Right cardiac atrium (tissue), 5 donors: ENCODE measurements around the gene C1RL. TPM values are rescaled to one million over a fixed set of nuclear protein-coding genes. Genes with fewer than 3 reads are reported as not detected.
A peak's percentile ranks its signal among the peaks of the same experiment; 100 is the strongest.

Experiments
- ATAC-seq, 2 donors: fragments of 200-7000 bp; cut with Tn5 transposase; one replicate each; pipeline versions ENCODE4 v1.8.0 to v1.9.1; 2020; ENCODE audit warnings: moderate library complexity in 2 of 2, mild to moderate bottlenecking in 1 of 2
- DNase-seq, 3 donors: peaks; one replicate each; pipeline ENCODE4 v3.0.0-alpha.2; 2020
- H3K27ac ChIP-seq: one replicate; pipeline ENCODE4 v1.5.1; 2013; ENCODE audit warnings: mild to moderate bottlenecking, low read length, control low read depth, moderate library complexity
- H3K27me3 ChIP-seq: one replicate; pipeline ENCODE4 v1.6.1; 2013; ENCODE audit not compliant: control insufficient read depth, insufficient read depth
- H3K4me1 ChIP-seq: one replicate; pipeline ENCODE4 v1.6.1; 2013; ENCODE audit warnings: low read length; ENCODE audit not compliant: control insufficient read depth, insufficient read depth
- H3K4me3 ChIP-seq: one replicate; pipeline ENCODE4 v1.5.1; 2013; ENCODE audit warnings: low read length, control low read depth
- H3K9me3 ChIP-seq: one replicate; pipeline ENCODE4 v1.6.1; 2013; ENCODE audit warnings: low read length; ENCODE audit not compliant: control insufficient read depth
- WGBS: extraction: QIAGEN DNeasy Blood & Tissue Kit; methylation state at CpG from one replicate; pipeline ENCODE4 v1.1.7; 2013; 5-methylcytosine and 5-hydroxymethylcytosine counted together
- intact Hi-C, 4 donors: fragments of 100-400 bp; cut with DNase I; formaldehyde crosslinking; loops; one replicate each; pipeline versions ENCODE4 v1.11.0 to v1.14.0; 2022 to 2023
- polyA plus RNA-seq: library from polyadenylated mRNA; stranded (reverse); fragments of 200-250 nt; gene quantifications from one replicate; pipeline ENCODE4 v1.2.3, GENCODE V29; 2013
- total RNA-seq, 4 donors: library from RNA; stranded (reverse); fragmentation: NEBNext Ultra II Directional; extraction: Animal tissue kit (Norgen Biotek cat#: 25700); gene quantifications; one replicate each; pipeline ENCODE4 v1.2.1, GENCODE V29; 2021
- donor health status: healthy with polysubstance abuse.
- donor health status: DM: no; HTN: yes; CAD: no.
- donor health status: DM: no; HTN: no; CAD: no.
- donor health status: DM: no; HTN: yes; CAD: no; lungs with severe emphysema.
- donor health status: DM: yes; HTN: yes; CAD: no.

C1RL gene
- total and polyA plus RNA-seq, 5 donors, result 16.7 to 29.6 (median 19.0) TPM

GRCh38 chr12:7136676-7137075 is 27.7 kb upstream of the C1RL start:
- Histone ChIP-seq H3K4me1 (no peaks in the 10 kb centered on the region), H3K27ac (no peak overlapping the region), H3K4me3 (no peak overlapping the region), H3K9me3 (no peaks in the 10 kb centered on the region), H3K27me3 (no peaks in the 10 kb centered on the region)
- ATAC-seq (no peak), DNase-seq (peak in 1 of 3 donors; percentile 34)
- 91% methylated on average over 3 of the region's 3 CpGs for WGBS
- intact Hi-C loops, result no loop called here

DNA sequence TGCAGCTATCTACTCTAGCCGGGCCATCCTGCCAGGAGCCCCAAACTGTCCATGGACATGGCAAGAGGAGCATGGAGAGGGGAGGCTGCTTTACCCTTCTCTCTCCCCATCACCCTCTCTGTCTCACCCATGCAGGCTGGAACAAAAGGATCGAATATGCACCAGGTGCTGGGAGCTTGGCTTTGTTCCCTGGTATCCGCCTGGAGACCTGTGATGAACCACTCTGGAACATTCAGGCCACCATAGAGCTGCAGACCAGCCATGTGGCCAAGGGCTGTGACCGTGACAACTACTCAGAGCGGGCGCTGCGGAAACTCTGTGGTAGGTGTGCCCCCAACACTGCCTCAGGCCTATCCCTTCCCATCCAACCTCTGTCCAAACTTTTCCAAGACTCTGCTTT is 27.1 kb upstream of the C1RL start:
- intact Hi-C loops, result no loop called here
- Histone ChIP-seq H3K27ac (no peak overlapping the region), H3K4me1 (no peaks in the 10 kb centered on the region), H3K27me3 (no peaks in the 10 kb centered on the region), H3K9me3 (no peaks in the 10 kb centered on the region), H3K4me3 (no peak overlapping the region)
- ATAC-seq (no peak), DNase-seq (no peak)
- 93% methylated on average over 7 of the region's 7 CpGs for WGBS

- no peaks in the 10 kb centered on the region for H3K4me1 ChIP-seq
- no peak for DNase-seq
- no peak for ATAC-seq
- no peak overlapping the region for H3K4me3 ChIP-seq
- intact Hi-C loops, result no loop called here
- no peaks in the 10 kb centered on the region for H3K9me3 ChIP-seq
- H3K27ac ChIP-seq, result no peak overlapping the region
- 81% methylated on average over 12 of the region's 12 CpGs for WGBS
- no peaks in the 10 kb centered on the region for H3K27me3 ChIP-seq
Measured at GRCh38 chr12:7134396-7135166, 25.6 kb upstream of the C1RL start.

- no peaks in the 10 kb centered on the region for H3K9me3 ChIP-seq
Measured at GRCh38 chr12:7131502-7131866, 22.5 kb upstream of the C1RL start.

DNA sequence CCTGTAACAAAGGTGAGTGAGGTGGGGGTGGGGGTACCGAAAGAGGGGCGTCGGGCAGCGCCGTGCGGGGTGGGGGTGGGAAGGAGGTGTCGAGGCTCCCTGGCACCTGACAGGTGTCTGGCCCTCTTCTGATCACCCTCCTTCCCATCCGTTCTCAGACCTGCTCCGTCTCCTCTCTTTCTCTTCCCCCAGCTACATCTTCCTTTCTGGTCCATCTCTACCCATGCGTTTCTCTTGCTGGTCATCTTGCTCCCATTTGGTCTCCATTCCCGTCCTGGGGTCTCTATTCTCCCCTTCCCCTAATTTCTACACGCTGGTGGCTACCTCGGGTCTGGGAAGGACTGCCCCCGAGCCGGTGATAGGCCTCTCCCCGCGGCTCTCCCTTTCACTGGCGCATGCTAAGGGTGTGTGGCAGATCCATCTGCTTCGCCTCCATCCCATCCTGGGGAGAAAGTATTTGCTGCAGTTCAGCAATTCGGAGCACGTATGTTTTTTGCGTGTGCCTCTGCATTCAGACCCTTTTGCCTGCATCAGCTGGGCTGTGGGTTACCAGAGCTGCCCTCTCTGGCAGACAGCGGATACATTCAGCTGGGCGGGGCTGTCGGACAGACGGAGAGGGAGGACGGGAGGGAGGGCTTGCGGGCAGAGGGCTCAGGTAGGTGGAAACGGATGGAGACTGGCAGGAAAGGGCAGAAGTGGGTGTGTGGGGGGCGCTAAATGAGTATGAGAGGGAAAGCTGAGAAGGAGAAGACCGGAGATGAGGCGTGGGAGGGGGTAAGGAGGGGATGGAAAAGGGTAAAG is 21.9 kb upstream of the C1RL start:
- WGBS, result 3% methylated on average over 32 of the region's 32 CpGs
- DNase-seq (peak in 2 of 3 donors; percentile 76 to 81), ATAC-seq (peak; percentile 49 to 50)
- Histone ChIP-seq H3K27ac (peak overlapping the region; percentile 14), H3K27me3 (no peaks in the 10 kb centered on the region), H3K4me1 (peaks cover 12% of the 10 kb centered on the region), H3K9me3 (no peaks in the 10 kb centered on the region), H3K4me3 (peak overlapping the region; percentile 83)
- intact Hi-C loops, result no loop called here

More at GRCh38 chr12:7131502-7131866, 22.5 kb upstream of the C1RL start:
- no peak for ATAC-seq
- Histone ChIP-seq H3K4me3 (no peak overlapping the region), H3K27me3 (no peaks in the 10 kb centered on the region), H3K27ac (no peak overlapping the region), H3K4me1 (peaks cover 12% of the 10 kb centered on the region)
- no peak for DNase-seq
- intact Hi-C loops, result no loop called here
- whole genome bisulfite sequencing, result 53% methylated on average over 7 of the region's 7 CpGs

DNA sequence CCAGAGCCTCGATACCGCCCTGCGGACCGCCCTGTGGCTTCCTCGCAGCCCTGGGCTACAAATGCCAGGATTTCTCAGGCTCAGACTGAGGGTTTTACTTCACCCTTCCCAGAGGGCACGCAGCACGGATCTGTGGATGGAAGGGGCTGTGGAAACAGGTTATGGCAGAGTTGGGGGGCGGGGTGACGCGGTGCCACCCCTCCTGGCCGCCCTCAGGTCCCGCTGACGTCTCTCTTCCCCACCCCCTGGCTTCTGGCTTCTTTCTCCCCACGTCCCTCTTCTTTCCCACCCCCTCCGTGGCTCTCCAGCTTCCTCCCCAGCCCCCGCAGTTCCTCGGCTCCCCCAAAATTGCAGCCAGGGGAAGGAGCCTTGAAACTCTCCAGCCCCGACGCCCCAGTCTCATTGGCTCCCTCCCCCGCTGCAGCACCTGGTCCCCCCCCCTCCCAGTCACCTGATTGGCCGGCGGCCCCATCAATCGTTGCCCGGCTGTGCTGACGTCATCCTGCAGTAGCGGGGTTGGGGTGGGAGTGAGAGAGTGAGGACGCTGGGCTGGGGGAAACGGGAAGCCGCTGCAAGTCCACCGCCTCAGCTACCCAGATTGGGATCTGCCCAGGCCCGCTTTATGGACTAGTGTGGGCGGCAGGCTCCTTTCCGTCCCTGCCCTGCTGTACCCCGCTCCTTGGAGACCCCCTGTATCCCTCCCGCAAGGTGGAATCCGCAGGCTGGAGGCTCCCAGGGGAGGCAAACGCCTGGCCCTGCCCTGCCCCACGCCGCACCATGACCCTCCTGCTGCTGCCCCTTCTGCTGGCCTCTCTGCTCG is 21.1 kb upstream of the C1RL start, which contains the start of gene CLSTN3:
Gene CLSTN3 (plus strand): TSS at position 500 of the 820 bp plus-strand sequence. CDS start 278 bp downstream, at position 778.
- peak within 1 kb of the TSS; percentile 50 for H3K27ac ChIP-seq
- intact Hi-C loops, result no loop called here
- peak within 1 kb of the TSS; percentile 83 for H3K4me3 ChIP-seq
- H3K27me3 ChIP-seq, result no peaks in the 10 kb centered on the region
- H3K4me1 ChIP-seq, result peaks cover 12% of the 10 kb centered on the region
- ATAC-seq (peak; percentile 82 to 89), DNase-seq (peak; percentile 88 to 95 (median 90))
- under 1% methylated on average over 40 of the region's 40 CpGs for WGBS
- no peaks in the 10 kb centered on the region for H3K9me3 ChIP-seq

DNA sequence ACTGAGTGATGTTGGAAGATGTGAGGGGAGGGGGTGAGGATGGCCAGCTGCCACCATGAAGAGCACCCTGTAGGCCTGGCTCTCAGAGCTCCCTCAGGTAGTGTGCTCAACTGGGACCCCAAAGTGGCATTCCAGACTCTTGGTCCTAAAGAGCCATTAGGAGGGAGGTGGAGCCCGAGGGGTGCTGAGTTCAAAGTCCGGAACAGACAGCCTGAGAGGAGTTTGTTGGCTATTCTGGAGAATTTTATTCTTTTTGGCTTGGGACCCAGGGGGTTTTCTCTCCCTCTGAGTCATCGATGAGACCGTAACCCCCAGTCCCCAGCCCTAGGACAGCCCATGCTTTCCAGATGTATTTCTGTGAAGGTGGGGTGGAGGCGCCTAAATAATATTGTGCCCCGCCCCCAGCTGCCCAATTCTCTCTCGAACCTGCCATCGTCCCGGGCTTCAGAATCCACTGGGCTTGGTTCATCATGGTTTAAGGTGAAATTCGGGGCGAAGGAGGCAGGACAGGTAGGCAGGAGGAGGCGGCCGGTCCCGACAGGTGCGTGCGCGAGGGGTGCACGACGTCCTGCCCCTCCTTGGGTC is 20.4 kb upstream of the C1RL start:
- H3K4me1 ChIP-seq, result peaks cover 12% of the 10 kb centered on the region
- intact Hi-C loops, result no loop called here
- H3K4me3 ChIP-seq, result peak overlapping the region; percentile 83
- DNase-seq (peak in 1 of 3 donors; percentile 65), ATAC-seq (peak; percentile 3 to 4)
- 6% methylated on average over 19 of the region's 19 CpGs for WGBS
- H3K27me3 ChIP-seq, result no peaks in the 10 kb centered on the region
- H3K9me3 ChIP-seq, result no peaks in the 10 kb centered on the region
- no peak overlapping the region for H3K27ac ChIP-seq

GRCh38 chr12:7128681-7129286 is 19.8 kb upstream of the C1RL start, which contains the start of gene RBP5:
RBP5 (minus strand) TSS chr12:7128889; CDS start chr12:7128775, 114 bp downstream.
- Histone ChIP-seq H3K4me1 (peaks cover 12% of the 10 kb centered on the region), H3K9me3 (no peaks in the 10 kb centered on the region), H3K27me3 (no peaks in the 10 kb centered on the region), H3K4me3 (peak within 1 kb of the TSS; percentile 83), H3K27ac (no peak within 1 kb of the TSS)
- intact Hi-C loops, result no loop called here
- peak in 1 of 2 donors; percentile 52 for ATAC-seq
- 64% methylated on average over 7 of the region's 7 CpGs for WGBS
- DNase-seq, result peak in 2 of 3 donors; percentile 52 to 66

- DNase-seq (no peak), ATAC-seq (no peak)
- Histone ChIP-seq H3K9me3 (no peaks in the 10 kb centered on the region), H3K4me1 (peaks cover 12% of the 10 kb centered on the region), H3K27me3 (no peaks in the 10 kb centered on the region), H3K27ac (no peak overlapping the region), H3K4me3 (no peak overlapping the region)
- WGBS, result 79% methylated on average over 17 of the region's 17 CpGs
- intact Hi-C loops, result no loop called here
Measured at GRCh38 chr12:7127916-7128626, 19.1 kb upstream of the C1RL start.
